HepG2 (cell line): Measurements from ENCODE around the gene PELI3. TPM values are rescaled to one million over a fixed set of nuclear protein-coding genes. Genes with fewer than 3 reads are reported as not detected.

Source experiments
- ATAC-seq: fragments of 200-7000 bp; cut with Tn5 transposase; 3 replicates; pipeline ENCODE4 v1.9.1; 2020; ENCODE audit warnings: mild to moderate bottlenecking, moderate library complexity
- BruUV-seq: library from RNA; stranded (reverse); fragments of 400-500 nt; replicated peaks from 2 replicates; lab custom pipeline; 2021; lab: Mats Ljungman, UMichigan
- CTCF ChIA-PET: fragments of 300-600 bp; formaldehyde crosslinking; extraction: SDS; loops from one replicate; lab custom pipeline; 2021; ENCODE audit warnings: low total read pairs, inconsistent platforms, low intra/inter-chr PET ratio; lab: Yijun Ruan, JAX
- POLR2A ChIA-PET: fragments of 350-600 bp; sonication (Branson Sonifier 250); formaldehyde crosslinking; loops from one replicate; lab custom pipeline; 2020; ENCODE audit warnings: antibody characterized with exemption, inconsistent platforms; lab: Yijun Ruan, JAX
- DNase-seq: peaks from one replicate; pipeline ENCODE4 v3.0.0-alpha.2; 2015; ENCODE audit warnings: low spot score
- FAIRE-seq: peaks from 3 replicates; lab custom pipeline; 2011; peaks lifted over from hg19 to GRCh38; lab: Jason Lieb, UNC
- H2AFZ ChIP-seq: one replicate; pipeline ENCODE4 v1.6.1; 2011; ENCODE audit warnings: low read length, inconsistent platforms
- H3K27ac ChIP-seq: fragments of 300-600 bp; 3 replicates; pipeline ENCODE4 v1.8.0; 2011; ENCODE audit warnings: mixed run types, mild to moderate bottlenecking, mixed read lengths, low read length, inconsistent platforms; ENCODE audit not compliant: insufficient read depth; ENCODE audit errors: extremely low read length
- H3K27me3 ChIP-seq, 2 experiments: fragments of 200-600 bp in 1 of 2; 2 replicates in 1 of 2; 3 replicates in 1 of 2; pipeline versions ENCODE4 v1.6.0 to v1.8.0; 2011; ENCODE audit warnings: low read length in 2 of 2, mild to moderate bottlenecking in 2 of 2, moderate library complexity in 2 of 2, inconsistent platforms in 1 of 2; ENCODE audit not compliant: insufficient read depth in 2 of 2, control insufficient read depth in 1 of 2
- H3K36me3 ChIP-seq, 2 experiments: fragments of 200-600 bp in 1 of 2; replicated peaks in 1 of 2; 2 replicates in 1 of 2; 3 replicates in 1 of 2; pipeline versions ENCODE4 v1.5.1 to v1.8.0; 2011; ENCODE audit warnings: low read length in 2 of 2, inconsistent platforms in 1 of 2; ENCODE audit not compliant: insufficient read depth in 2 of 2, control insufficient read depth in 1 of 2
- H3K4me1 ChIP-seq: 2 replicates; pipeline ENCODE4 v1.5.1; 2012; ENCODE audit warnings: low read length, inconsistent platforms; ENCODE audit not compliant: insufficient read depth
- H3K4me2 ChIP-seq: 2 replicates; pipeline ENCODE4 v1.6.0; 2011; ENCODE audit warnings: low read depth, low read length, inconsistent platforms
- H3K4me3 ChIP-seq, 3 experiments: fragments of 200-600 bp in 1 of 3; sonication (generic), shearing (Covaris generic) in 1 of 3; replicated peaks in 1 of 3; 2 replicates each; pipeline ENCODE4 v1.5.1; 2011 to 2016; ENCODE audit warnings: low read length in 3 of 3, inconsistent platforms in 2 of 3, low read depth in 2 of 3, mild to moderate bottlenecking in 2 of 3, control low read depth in 1 of 3, mixed read lengths in 1 of 3; ENCODE audit not compliant: insufficient read depth in 1 of 3
- H3K79me2 ChIP-seq: one replicate; pipeline ENCODE4 v1.6.1; 2011; ENCODE audit warnings: low read length, inconsistent platforms; ENCODE audit not compliant: insufficient read depth
- H3K9ac ChIP-seq: 2 replicates; pipeline ENCODE4 v1.6.0; 2011; ENCODE audit warnings: mild to moderate bottlenecking, low read depth, low read length, inconsistent platforms; ENCODE audit not compliant: insufficient read depth
- H3K9me3 ChIP-seq: 2 replicates; pipeline ENCODE4 v1.5.1; 2012; ENCODE audit warnings: mild to moderate bottlenecking, low read length
- H4K20me1 ChIP-seq: 2 replicates; pipeline ENCODE4 v1.6.0; 2011; ENCODE audit warnings: inconsistent platforms, mild to moderate bottlenecking, low read length, moderate library complexity; ENCODE audit not compliant: insufficient read depth
- ELF4 ChIP-seq: sonication (generic); formaldehyde crosslinking; IDR thresholded peaks from 2 replicates; pipeline ENCODE4 v1.5.0; 2020; ENCODE audit warnings: missing genetic modification reagents, mild to moderate bottlenecking, moderate library complexity, borderline replicate concordance
- GRHL1 ChIP-seq: sonication (generic); formaldehyde crosslinking; conservative IDR thresholded peaks from 2 replicates; pipeline ENCODE4 v1.8.0; 2022; ENCODE audit warnings: missing genetic modification reagents
- HMG20B ChIP-seq: conservative IDR thresholded peaks from 2 replicates; pipeline ENCODE4 v1.6.1; 2016; ENCODE audit warnings: missing genetic modification reagents, missing compliant biosample characterization
- PLSCR1 ChIP-seq: sonication (generic); formaldehyde crosslinking; IDR thresholded peaks from 2 replicates; pipeline ENCODE4 v1.5.0; 2020; ENCODE audit warnings: missing genetic modification reagents, mild to moderate bottlenecking, borderline replicate concordance
- SUZ12 ChIP-seq: fragments of 150-350 bp; IDR thresholded peaks from 2 replicates; pipeline ENCODE4 v1.6.1; 2014; ENCODE audit warnings: low read depth, low read length
- TFAP4 ChIP-seq: sonication (generic); IDR thresholded peaks from 2 replicates; pipeline ENCODE4 v1.6.1; 2016; ENCODE audit warnings: low read depth, borderline replicate concordance
- THYN1 ChIP-seq: sonication (generic); formaldehyde crosslinking; IDR thresholded peaks from 2 replicates; pipeline ENCODE4 v1.8.1; 2023; ENCODE audit warnings: low read depth, mild to moderate bottlenecking, moderate library complexity, missing genetic modification reagents, borderline replicate concordance
- USF2 ChIP-seq, 2 experiments: sonication (generic) in 1 of 2; formaldehyde crosslinking in 1 of 2; IDR thresholded peaks; 2 replicates each; pipeline versions ENCODE4 v1.5.1 to v1.6.1; 2011 to 2020; ENCODE audit warnings: borderline replicate concordance in 1 of 2, low read depth in 1 of 2, low read length in 1 of 2, mild to moderate bottlenecking in 1 of 2, missing genetic modification reagents in 1 of 2, moderate library complexity in 1 of 2
- ZGPAT ChIP-seq: IDR thresholded peaks from 2 replicates; pipeline ENCODE4 v1.6.1; 2016; ENCODE audit warnings: mild to moderate bottlenecking
- ZNF230 ChIP-seq: sonication (generic); formaldehyde crosslinking; IDR thresholded peaks from 2 replicates; pipeline ENCODE4 v1.4.0; 2020; ENCODE audit warnings: mild to moderate bottlenecking, missing genetic modification reagents
- ZNF556 ChIP-seq: sonication (generic); formaldehyde crosslinking; IDR thresholded peaks from 2 replicates; pipeline ENCODE4 v1.4.0; 2020; ENCODE audit warnings: mild to moderate bottlenecking, missing genetic modification reagents, borderline replicate concordance
- ZNF607 ChIP-seq: sonication (generic); formaldehyde crosslinking; IDR thresholded peaks from 2 replicates; pipeline ENCODE4 v1.5.1; 2020; ENCODE audit warnings: missing genetic modification reagents, mild to moderate bottlenecking, borderline replicate concordance
- WGBS: methylation state at CpG from one replicate; pipeline ENCODE4 v1.1.6; 2017; ENCODE audit warnings: low lambda C conversion rate; 5-methylcytosine and 5-hydroxymethylcytosine counted together
- in situ Hi-C: cut with HindIII; loops from 2 replicates; pipeline ENCODE4 v1.10.0; 2017; ENCODE audit warnings: low pct_unique_long_range_greater_than_20kb; ENCODE audit not compliant: extremely low pct_ligation_motif_present
- intact Hi-C: fragments of 100-400 bp; cut with micrococcal nuclease; formaldehyde crosslinking; loops from one replicate; pipeline ENCODE4 v1.10.0; 2022; ENCODE audit not compliant: unreplicated experiment
- polyA plus RNA-seq, 8 experiments: library from polyadenylated mRNA; depleted of rRNA in 3 of 8; stranded (reverse) in 7 of 8; unstranded in 1 of 8; fragments of >200 nt; fragmentation: Illumina TruSeq in 4 of 8; extraction: Trizol in 4 of 8; gene quantifications; 2 replicates each; pipeline versions ENCODE4 v1.2.1 to v1.2.3, GENCODE V29; 2011 to 2016; ENCODE audit warnings: low read depth in 4 of 8, missing spikeins in 1 of 8, mixed read lengths in 1 of 8; ENCODE audit not compliant: insufficient read depth in 1 of 8
- total RNA-seq, 5 experiments: library from RNA; depleted of rRNA; stranded (reverse); fragments of >200 nt; fragmentation: Illumina TruSeq; extraction: Trizol; gene quantifications; 2 replicates each; pipeline ENCODE4 v1.2.3, GENCODE V29; 2016; ENCODE audit warnings: low read depth in 1 of 5
- TF ChIP-seq, protein P1 (sequence below): sonication (generic); formaldehyde crosslinking; IDR thresholded peaks from 2 replicates; pipeline ENCODE4 v1.4.0; 2020; ENCODE audit warnings: missing genetic modification reagents, mild to moderate bottlenecking, borderline replicate concordance

The PELI3 gene
- total and polyA plus RNA-seq, 2 of the 13 experiments (the other 11 are each of a cell fraction or from before 2014, with no cell fraction given), result 2.0 to 4.0 TPM

DNA sequence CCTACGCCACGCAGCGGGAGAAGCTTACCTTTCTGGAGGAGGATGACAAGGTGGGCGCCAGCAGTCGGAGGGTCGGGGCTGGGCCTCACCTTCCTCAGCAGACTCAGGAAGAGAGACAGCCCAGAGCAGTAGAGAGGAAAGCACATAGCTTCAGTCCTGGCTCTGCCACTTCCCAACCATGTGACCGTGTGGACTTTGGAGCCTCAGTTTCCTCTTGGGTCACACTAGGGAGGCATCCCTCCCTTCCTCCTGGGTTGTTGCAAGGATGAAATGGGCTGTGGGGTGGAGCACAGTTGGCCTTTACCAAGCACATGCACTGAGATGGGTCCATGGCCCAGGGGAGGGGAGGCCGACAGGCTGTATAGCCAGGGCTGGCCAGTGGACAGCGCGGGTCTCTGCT, 26.4 kb downstream of the PELI3 start:
- WGBS, result 98% methylated on average over 9 of the region's 10 CpGs
- in situ Hi-C loops (no loop called here), intact Hi-C loops (no loop called here)
- Histone ChIP-seq H3K36me3 (peaks cover 15 to 39% of the 10 kb centered on the region in 2 experiments; a peak in 4 of 5 replicates), H3K4me1 (peaks cover 8% of the 10 kb centered on the region; the same call in 1 of the 2 replicates), H3K4me2 (no peak overlapping the region), H3K4me3 (no peak overlapping the region), H3K9ac (no peak overlapping the region), H3K27me3 (no peaks in the 10 kb centered on the region), H2AFZ (no peak overlapping the region), H3K79me2 (no peaks in the 10 kb centered on the region), H3K27ac (no peak overlapping the region), H4K20me1 (no peaks in the 10 kb centered on the region), H3K9me3 (no peaks in the 10 kb centered on the region)
- BruUV-seq, result no TSS peak
- DNase-seq, result no peak
- POLR2A ChIA-PET, result interaction anchor here (1.9 kb wide), 1 partner anchor 9 kb away, joined by 4 read pairs; no protein-coding TSS in a partner anchor
- ATAC-seq, result no peak
- FAIRE-seq, result no peak
- CTCF ChIA-PET, result no interaction called here
- TF ChIP-seq, protein P1, sequence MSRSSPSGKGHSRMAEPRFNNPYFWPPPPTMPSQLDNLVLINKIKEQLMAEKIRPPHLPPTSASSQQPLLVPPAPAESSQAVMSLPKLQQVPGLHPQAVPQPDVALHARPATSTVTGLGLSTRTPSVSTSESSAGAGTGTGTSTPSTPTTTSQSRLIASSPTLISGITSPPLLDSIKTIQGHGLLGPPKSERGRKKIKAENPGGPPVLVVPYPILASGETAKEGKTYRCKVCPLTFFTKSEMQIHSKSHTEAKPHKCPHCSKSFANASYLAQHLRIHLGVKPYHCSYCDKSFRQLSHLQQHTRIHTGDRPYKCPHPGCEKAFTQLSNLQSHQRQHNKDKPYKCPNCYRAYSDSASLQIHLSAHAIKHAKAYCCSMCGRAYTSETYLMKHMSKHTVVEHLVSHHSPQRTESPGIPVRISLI, result no peak
- TF ChIP-seq ZNF607 (CRISPR knock-in tag) (no peak), THYN1 (CRISPR knock-in tag) (no peak), HMG20B (no peak), TFAP4 (no peak), ZGPAT (CRISPR knock-in tag) (no peak), SUZ12 (no peak), ZNF230 (no peak), PLSCR1 (CRISPR knock-in tag) (no peak), ZNF556 (no peak), ELF4 (no peak), GRHL1 (no peak), USF2 (IDR thresholded peaks at IDR 0.05; ENCODE audit: low read depth, low read length) (no peak), USF2 (CRISPR knock-in tag; IDR thresholded peaks at IDR 0.05; ENCODE audit: borderline replicate concordance) (no peak)
